Choroid plexus epithelial cell (primary cell): Measurements from ENCODE around the gene GAPDHS.
A peak's percentile ranks its signal among the peaks of the same experiment; 100 is the strongest.

Experiments
- DNase-seq: peaks from one replicate; pipeline ENCODE4 v3.0.0-alpha.2; 2010; ENCODE audit warnings: low read depth
- H3K4me3 ChIP-seq: 2 replicates; pipeline ENCODE4 v1.5.1; 2011; ENCODE audit warnings: low read depth, mild to moderate bottlenecking, control low read depth, low read length, moderate library complexity
- TF ChIP-seq, protein P1 (sequence below): conservative IDR thresholded peaks from 2 replicates; pipeline ENCODE4 v1.5.1; 2011; ENCODE audit warnings: low read depth, mild to moderate bottlenecking, control low read depth, inconsistent platforms, low read length, moderate library complexity

GAPDHS gene

GRCh38 chr19:35551091-35551810 is 18.0 kb downstream of the GAPDHS start:
- TF ChIP-seq, protein P1, sequence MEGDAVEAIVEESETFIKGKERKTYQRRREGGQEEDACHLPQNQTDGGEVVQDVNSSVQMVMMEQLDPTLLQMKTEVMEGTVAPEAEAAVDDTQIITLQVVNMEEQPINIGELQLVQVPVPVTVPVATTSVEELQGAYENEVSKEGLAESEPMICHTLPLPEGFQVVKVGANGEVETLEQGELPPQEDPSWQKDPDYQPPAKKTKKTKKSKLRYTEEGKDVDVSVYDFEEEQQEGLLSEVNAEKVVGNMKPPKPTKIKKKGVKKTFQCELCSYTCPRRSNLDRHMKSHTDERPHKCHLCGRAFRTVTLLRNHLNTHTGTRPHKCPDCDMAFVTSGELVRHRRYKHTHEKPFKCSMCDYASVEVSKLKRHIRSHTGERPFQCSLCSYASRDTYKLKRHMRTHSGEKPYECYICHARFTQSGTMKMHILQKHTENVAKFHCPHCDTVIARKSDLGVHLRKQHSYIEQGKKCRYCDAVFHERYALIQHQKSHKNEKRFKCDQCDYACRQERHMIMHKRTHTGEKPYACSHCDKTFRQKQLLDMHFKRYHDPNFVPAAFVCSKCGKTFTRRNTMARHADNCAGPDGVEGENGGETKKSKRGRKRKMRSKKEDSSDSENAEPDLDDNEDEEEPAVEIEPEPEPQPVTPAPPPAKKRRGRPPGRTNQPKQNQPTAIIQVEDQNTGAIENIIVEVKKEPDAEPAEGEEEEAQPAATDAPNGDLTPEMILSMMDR, result no peak
- DNase-seq, result no peak
- no peak overlapping the region for H3K4me3 ChIP-seq

GRCh38 chr19:35552534-35553384 is 19.5 kb downstream of the GAPDHS start:
- TF ChIP-seq, protein P1, result no peak
- H3K4me3 ChIP-seq, result no peak overlapping the region
- DNase-seq, result no peak

- no peak overlapping the region for H3K4me3 ChIP-seq
- TF ChIP-seq, protein P1, result no peak
- no peak for DNase-seq
These were observed 20.2 kb downstream of the GAPDHS start for GRCh38 chr19:35553385-35554000.

- H3K4me3 ChIP-seq, result no peak overlapping the region
- TF ChIP-seq, protein P1, result no peak
- no peak for DNase-seq
These were observed 20.8 kb downstream of the GAPDHS start for GRCh38 chr19:35554076-35554475.

DNA sequence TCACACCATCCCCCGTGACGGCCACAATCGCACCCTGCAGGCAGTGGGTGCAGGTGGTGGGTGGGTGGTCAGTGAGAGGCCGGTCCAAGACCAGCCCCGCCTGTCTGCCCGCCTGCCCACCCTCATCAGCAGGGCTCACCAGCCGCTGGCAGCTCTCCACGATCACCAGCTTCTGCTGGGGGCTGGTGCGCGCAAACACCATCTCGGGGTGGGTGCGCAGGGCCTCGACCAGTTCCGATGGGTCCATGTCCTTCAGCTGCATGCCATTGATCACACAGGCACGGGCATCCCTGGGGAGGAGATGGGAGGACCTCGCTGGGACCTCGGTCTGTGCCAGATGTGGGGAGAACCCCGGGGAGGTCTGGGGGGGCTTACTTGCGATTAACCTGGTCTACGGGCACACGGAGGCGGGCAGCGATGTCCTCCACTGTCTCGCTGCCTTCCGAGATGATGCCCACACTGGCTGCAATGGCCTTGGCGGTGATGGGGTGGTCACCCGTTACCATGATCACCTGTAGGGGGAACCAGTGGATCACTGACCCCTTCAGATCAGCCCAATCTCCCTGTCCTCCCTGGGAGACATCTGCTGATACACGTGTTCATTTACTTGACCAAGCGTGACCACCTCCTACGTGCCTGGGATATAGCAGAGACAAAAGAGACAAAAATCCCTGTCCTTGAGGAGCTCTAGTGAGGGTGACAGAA is 22.2 kb downstream of the GAPDHS start:
- DNase-seq, result peak; percentile 42
- H3K4me3 ChIP-seq, result no peak overlapping the region
- TF ChIP-seq, protein P1, result peak; percentile 44

DNA sequence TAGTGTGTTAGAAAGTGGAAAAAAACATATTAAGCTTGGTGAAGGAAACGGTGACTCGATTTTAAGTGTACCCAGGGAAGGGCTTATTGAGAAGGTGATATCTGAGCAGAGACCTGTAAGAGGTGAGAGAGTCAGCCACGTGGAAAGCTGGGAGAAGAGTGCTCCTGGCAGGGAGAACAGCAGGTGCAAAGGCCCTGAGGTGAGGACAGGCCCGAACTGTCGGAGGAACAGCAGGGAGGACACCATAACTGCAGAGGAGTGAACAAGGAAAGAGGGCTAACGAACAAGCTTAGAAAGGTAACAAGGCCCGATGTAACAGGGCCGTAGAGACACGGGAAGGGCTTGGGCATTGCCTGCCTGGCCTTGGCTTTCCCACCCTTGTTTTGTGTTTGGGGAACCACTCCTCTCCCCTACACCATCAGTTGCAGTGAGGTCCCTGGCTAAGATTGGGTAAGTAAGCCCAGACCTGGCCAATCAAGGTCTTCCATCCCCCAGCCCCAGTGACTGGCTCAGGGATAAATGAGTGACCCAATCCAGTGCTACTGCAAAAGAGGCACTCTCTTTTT is 22.9 kb downstream of the GAPDHS start:
- TF ChIP-seq, protein P1, result no peak
- no peak for DNase-seq
- no peak overlapping the region for H3K4me3 ChIP-seq
